ENCODE results near the gene POLR3A.

POLR3A gene

GRCh38 chr10:78046711-78047269 is 17.5 kb upstream of the POLR3A start:
- DNase-seq (ENCODE audit: low spot score), result no peak

GRCh38 chr10:78045856-78046255 is 16.5 kb upstream of the POLR3A start:
- no peak for DNase-seq (ENCODE audit: low spot score)

GRCh38 chr10:78045237-78045636 is 15.9 kb upstream of the POLR3A start:
- no peak for DNase-seq (ENCODE audit: low spot score)

DNA sequence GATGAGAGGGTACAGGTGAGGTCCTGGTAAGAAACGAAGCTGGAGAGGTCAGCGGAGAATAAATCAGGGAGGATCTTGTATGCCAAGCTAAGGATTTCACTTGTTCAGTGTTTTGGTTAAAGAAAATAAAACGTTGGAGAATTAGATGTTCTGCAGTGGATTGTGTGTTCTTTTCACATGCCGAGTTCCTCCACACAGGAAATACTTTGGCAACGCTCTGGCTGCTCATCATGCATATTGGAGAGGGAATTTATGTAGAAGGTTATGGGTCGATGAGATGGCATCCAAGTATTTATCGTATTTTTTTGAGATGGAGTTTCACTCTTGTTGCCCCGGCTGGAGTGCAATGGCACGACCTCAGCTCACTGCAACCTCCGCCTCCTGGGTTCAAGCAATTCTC is 15.4 kb upstream of the POLR3A start:
- no peak for DNase-seq (ENCODE audit: low spot score)

GRCh38 chr10:78044179-78044578 is 14.9 kb upstream of the POLR3A start:
- no peak for DNase-seq (ENCODE audit: low spot score)

DNA sequence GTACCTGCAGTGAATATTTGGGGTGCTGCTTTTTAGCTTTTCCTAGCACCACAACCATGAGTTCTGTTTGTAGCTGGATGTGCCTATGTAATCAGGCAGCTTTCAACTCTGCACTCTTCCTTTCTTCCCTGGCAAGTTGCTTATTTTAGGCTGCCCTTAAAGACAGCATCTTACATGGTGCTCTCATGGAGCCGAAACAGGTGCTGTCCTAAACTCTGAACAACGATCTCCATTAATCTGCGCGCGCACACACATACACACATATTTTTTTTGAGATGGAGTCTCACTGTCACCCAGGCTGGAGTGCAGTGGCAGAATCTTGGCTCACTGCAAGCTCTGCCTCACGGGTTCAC is 13.4 kb upstream of the POLR3A start:
- no peak for DNase-seq (ENCODE audit: low spot score)

GRCh38 chr10:78042058-78042751 is 12.9 kb upstream of the POLR3A start:
- DNase-seq (ENCODE audit: low spot score), result no peak

GRCh38 chr10:78041170-78042057 is 12.1 kb upstream of the POLR3A start:
- DNase-seq (ENCODE audit: low spot score), result no peak

DNA sequence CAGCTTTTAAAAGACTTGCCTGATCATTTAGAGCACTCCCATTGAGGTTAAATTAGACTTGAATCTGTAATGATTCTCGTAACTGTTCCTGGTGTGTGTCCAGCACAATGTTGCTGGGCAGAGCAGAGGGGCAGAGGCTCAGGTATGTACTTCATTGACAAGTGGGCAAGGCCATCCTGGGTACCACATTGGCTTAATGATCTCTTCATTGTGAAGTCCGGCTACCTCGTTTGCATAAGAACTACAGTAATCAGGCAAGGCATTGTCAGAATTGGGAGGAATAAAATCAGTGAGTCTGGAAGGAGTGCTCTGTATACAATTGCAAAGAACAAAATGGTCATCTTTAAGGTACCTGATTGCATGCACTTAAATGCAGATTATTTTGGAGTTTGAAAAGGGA is 10.4 kb upstream of the POLR3A start:
- no peak for DNase-seq (ENCODE audit: low spot score)

GRCh38 chr10:78038791-78039547 is 9.7 kb upstream of the POLR3A start:
- no peak for DNase-seq (ENCODE audit: low spot score)

- DNase-seq (ENCODE audit: low spot score), result no peak
These were observed 8.8 kb upstream of the POLR3A start for GRCh38 chr10:78038105-78038504.

GRCh38 chr10:78035933-78036583 is 6.7 kb upstream of the POLR3A start:
- no peak for DNase-seq (ENCODE audit: low spot score)

GRCh38 chr10:78035437-78035836 is 6.1 kb upstream of the POLR3A start:
- DNase-seq (ENCODE audit: low spot score), result no peak

- DNase-seq (ENCODE audit: low spot score), result no peak
These were observed 5.7 kb upstream of the POLR3A start for GRCh38 chr10:78035025-78035424.

- DNase-seq (ENCODE audit: low spot score), result peak; percentile 97
These were observed 4.5 kb upstream of the POLR3A start, which contains the start of gene RPS24 for GRCh38 chr10:78033637-78034470. RPS24 (plus strand) TSS chr10:78033863; CDS start chr10:78033902, 39 bp downstream.

GRCh38 chr10:78033387-78033636 is 4.0 kb upstream of the POLR3A start:
- DNase-seq (ENCODE audit: low spot score), result no peak

DNA sequence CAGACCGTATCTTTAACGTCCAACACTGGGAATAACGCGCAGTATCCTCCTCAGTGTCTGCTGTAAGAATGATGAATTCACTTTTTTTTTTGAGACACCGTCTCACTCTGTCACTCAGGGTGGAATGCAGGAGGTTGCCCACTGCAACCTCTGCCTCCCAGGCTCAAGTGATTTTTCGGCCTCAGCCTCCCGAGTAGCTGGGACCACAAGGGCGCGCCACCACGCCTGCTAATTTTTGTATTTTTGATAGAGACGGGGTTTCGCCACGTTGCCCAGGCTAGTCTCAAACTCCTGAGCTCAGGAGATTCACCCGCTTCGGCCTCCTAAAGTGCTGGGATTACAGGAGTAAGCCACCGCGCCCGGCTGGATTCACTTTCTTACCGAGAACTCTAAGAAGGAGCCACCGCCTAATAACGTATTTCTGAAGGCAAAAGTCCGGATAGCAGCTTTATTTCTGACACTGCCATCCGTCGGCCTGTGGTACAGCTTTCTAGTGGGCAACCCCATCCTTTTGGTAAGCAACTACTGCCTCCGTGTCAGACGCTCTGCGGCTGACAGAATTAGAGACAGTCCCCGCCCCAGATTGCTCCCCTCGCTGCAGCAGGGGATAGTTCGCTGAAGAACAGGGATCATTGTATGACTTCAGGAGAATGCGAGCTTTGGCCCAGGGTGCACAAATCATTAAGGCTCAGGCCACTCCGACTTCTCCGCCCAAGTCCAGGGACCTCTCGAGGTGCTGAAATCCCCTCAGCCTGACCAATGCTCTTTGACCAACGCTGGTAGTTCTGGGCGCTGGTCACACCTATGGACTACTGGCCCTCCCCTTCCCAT is 662 bp downstream of the POLR3A start:
- no peak for DNase-seq (ENCODE audit: low spot score)

DNA sequence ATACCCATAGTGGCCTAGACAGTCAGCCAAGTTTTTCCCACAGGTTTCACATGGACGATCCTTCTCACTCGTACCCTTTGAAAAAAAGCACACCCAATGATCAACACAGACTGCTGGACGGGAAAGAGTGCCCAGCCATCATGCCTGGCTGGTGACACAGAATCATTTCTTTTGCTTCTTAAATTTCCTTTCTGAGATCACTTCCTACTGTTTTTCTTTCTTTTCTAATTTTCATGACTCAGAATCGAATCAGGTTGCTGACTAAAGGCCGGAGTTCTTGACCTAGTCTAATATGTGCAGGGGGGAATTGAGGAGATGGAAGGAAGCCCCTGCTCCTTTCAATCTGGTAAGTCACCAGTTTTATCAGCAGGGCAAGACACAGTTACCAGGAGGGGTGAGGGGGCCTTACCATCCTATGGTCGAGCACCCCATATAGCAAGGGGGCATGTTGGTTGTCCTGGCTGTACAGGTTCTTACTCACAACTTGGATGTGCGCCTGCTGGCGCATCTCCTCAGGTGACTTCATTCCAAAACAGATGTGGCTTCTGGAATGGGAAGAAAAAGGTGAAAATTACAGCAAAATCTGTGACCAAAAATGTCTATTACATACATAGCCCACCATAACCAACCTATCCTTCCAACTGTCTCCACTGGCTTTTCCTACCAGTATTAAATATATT is 3.5 kb downstream of the POLR3A start:
- no peak for DNase-seq (ENCODE audit: low spot score)

DNA sequence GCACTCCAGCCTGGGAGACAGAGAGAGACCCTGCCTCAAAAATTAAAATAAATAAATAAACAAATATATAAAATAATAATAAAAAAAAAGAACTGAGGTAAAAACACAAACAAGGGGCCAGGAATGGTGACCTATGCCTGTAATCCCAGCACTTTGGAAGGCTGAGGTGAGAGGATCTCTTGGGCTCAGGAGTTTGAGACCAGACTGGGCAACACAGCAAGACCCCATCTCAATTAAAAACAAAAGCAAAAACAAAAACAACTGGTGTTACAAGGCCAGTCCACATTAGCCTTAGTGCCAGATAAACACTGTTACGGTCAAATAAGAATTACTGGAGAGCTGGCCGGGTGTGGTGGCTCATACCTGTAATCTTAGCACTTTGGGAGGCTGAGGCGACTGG is 5.6 kb downstream of the POLR3A start:
- DNase-seq (ENCODE audit: low spot score), result no peak

- no peak for DNase-seq (ENCODE audit: low spot score)
These were observed 8.1 kb downstream of the POLR3A start for GRCh38 chr10:78021201-78021600.

Data from left forelimb (tissue), 1 donor.